CD4-positive, alpha-beta T cell treated with Interleukin-4 for 1 hour (primary cell): ENCODE measurements around the gene CEACAM8.
"Not testable (repeated sequence)": the region's sequence is repeated elsewhere in the genome, so short reads cannot be mapped to it uniquely, and the experiment has no call there.

Experiments used
- DNase-seq, 2 donors: peaks; one replicate each; pipeline ENCODE4 v3.0.0-alpha.2; 2020 to 2022

Gene CEACAM8

GRCh38 chr19:42540071-42540553 lies 54.6 kb downstream of the CEACAM8 start:
- DNase-seq: no peak

DNA sequence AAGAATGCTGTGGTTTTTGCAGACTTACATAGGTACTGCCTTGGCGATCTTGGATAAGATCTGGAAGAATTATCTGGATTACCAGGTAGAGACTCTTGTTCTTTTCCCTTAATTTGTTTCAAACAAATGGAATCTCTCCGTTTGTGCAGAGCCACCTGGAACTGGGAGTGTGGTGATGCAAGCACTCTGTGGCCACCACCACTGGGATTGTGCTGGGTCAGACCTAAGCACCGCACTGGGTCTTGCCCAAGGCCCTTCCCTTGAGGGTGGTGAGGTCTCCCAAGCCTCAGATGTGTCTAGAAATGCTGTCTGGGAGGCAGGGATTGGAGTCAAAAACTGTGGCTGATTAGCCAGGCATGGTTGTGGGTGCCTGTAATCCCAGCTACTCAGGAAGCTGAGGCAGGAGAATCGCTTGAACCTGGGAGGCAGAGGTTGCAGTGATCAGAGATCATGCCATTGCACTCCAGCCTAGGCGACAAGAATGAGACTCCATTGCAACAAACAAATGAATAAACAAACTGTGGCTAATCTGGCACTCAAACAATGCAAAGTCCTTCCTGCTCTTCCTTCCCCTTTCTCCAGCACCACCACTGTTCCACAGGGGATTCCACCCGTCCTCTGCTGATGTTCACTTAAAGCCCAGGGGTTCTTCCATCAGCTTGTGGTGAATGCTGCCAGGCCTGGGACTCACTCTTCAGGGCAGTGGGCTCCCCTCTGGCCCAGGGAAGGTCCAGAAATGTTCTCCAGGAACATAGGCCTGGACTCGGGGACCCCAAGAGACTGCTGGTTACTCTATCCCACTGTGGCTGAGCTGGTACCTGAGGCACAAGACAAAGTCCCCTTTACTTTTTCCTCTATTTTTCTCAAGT lies 55.6 kb downstream of the CEACAM8 start:
- no peak for DNase-seq

DNA sequence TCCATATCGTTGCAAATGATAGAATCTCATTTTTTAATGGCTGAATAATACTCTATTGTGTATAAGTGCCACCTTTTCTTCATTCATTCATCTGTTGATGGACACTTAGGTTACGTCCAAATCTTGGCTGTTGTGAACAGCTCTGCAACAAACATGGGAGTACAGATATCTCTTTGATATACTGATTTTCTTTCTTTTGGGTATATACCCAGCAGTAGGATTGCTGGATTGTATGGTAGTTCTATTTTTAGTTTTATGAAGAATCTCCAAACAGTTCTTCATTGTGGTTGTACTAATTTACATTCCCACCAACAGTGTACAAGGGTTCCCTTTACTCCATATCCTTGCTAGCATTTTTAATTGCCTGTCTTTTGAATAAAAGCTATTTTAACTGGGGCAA lies 59.4 kb downstream of the CEACAM8 start:
- not testable (repeated sequence) for DNase-seq

- no peak for DNase-seq
Measured at GRCh38 chr19:42534391-42534790, 60.3 kb downstream of the CEACAM8 start.

- DNase-seq: no peak
Measured at GRCh38 chr19:42532891-42533290, 61.8 kb downstream of the CEACAM8 start.

- DNase-seq: no peak
Measured at GRCh38 chr19:42531313-42531712, 63.4 kb downstream of the CEACAM8 start.
